Measurements from ENCODE around the gene GABRA5.

The GABRA5 gene

DNA sequence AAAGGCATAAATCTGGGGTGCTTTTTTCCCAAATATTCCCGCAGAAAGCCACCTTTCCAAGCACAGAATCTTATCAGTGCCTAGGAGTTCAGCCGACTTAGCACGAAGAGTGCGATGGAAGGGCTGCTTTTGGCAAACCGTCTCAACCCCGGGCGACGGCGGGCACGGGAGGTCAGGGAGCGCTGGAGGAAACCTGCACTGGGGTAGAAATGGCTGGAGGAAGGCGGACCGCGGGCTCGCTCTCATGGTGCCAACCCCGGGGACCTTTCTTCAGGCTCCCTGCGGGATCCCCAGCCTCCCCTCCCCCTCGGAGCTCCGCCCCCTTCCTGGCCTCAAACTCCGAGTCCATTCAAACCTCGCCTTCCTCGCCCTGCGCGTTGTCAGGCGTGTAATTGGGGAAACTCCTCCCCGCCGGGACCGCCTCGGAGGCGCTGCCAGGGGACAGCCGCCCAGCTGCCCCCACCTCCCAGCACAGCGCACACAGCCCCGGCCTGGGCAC is 103.9 kb downstream of the GABRA5 start, which contains the start of gene GABRG3:
Gene GABRG3 (plus strand): TSS at position 470 of the 499 bp plus-strand sequence.
- H3K36me3 ChIP-seq (replicated peaks), result no peaks in the 10 kb centered on the region
- no peak for DNase-seq
- in situ Hi-C loops (cut with HindIII; ENCODE audit: low pct_ligation_motif_present, low sequenced_read_pairs), result no loop called here
- TF ChIP-seq, protein P1, sequence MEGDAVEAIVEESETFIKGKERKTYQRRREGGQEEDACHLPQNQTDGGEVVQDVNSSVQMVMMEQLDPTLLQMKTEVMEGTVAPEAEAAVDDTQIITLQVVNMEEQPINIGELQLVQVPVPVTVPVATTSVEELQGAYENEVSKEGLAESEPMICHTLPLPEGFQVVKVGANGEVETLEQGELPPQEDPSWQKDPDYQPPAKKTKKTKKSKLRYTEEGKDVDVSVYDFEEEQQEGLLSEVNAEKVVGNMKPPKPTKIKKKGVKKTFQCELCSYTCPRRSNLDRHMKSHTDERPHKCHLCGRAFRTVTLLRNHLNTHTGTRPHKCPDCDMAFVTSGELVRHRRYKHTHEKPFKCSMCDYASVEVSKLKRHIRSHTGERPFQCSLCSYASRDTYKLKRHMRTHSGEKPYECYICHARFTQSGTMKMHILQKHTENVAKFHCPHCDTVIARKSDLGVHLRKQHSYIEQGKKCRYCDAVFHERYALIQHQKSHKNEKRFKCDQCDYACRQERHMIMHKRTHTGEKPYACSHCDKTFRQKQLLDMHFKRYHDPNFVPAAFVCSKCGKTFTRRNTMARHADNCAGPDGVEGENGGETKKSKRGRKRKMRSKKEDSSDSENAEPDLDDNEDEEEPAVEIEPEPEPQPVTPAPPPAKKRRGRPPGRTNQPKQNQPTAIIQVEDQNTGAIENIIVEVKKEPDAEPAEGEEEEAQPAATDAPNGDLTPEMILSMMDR (IDR thresholded peaks at IDR 0.05; ENCODE audit: low read depth, low read length, missing control alignments), result no peak
- no peaks in the 10 kb centered on the region for H3K27me3 ChIP-seq (replicated peaks)
- peak within 1 kb of the TSS; percentile 39 for H3K4me3 ChIP-seq (ENCODE audit: low read depth, low read length)
- no peak within 1 kb of the TSS for H3K27ac ChIP-seq

DNA sequence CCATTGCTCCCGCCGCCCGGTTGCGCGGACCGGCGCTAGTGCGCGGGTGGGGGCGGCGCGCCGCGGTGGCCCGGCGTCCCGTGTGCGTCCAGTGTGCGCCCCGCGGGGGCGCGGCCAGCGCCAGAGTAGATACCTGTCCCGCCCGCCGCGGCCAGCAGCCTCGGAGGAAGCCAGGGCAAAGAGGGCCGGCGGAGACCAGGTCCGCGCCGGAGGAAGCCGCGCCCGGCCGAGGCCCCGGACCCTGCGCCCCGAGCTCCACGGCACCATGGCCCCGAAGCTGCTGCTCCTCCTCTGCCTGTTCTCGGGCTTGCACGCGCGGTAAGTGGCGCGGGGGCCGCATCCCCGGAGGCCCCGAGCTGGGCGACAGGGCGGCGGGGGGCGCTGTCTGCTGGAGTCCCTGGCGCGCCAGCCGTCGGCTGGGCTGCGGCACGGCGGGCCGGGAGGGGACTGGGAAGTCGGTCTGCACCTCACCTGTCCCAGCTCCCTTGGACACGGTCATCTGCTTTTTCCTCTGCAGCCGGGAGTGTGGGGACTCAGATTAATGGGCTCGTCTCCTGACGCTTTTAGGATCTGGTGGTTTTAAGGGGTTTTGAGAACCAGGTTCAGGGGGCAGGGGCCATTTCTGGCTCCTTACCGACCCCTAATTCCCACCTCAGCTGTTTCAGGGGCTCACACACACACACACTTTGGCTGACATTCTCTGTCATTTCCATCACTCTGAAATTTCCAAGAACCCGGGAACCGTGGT is 104.6 kb downstream of the GABRA5 start:
- Histone ChIP-seq H3K27ac (no peak overlapping the region), H3K36me3 (replicated peaks) (no peaks in the 10 kb centered on the region), H3K27me3 (replicated peaks) (no peaks in the 10 kb centered on the region), H3K4me3 (ENCODE audit: low read depth, low read length) (peak overlapping the region; percentile 20)
- in situ Hi-C loops (cut with HindIII; ENCODE audit: low pct_ligation_motif_present, low sequenced_read_pairs), result no loop called here
- TF ChIP-seq, protein P1 (IDR thresholded peaks at IDR 0.05; ENCODE audit: low read depth, low read length, missing control alignments), result no peak
- DNase-seq, result no peak

DNA sequence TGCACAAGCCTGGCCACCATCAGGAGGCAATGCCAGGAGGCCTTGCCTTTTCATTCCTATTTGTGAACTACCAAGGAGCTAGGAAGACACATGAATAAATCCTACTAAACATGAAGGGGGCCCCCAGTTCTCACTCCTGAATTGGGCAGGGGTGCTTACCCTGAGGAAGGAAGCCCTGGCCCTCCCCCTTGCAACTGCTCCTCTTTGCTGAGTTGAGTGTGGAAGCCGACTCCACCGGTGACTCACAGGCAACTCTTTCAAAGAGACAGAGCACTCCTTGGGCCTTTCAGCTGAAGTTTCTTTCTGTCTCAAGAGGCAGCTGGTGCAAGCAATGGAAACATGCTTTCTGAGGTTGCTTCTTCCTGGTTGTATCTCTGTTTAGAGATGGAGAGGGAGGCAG is 105.8 kb downstream of the GABRA5 start:
- H3K4me3 ChIP-seq (ENCODE audit: low read depth, low read length), result no peak overlapping the region
- no peak for DNase-seq
- in situ Hi-C loops (cut with HindIII; ENCODE audit: low pct_ligation_motif_present, low sequenced_read_pairs), result no loop called here
- TF ChIP-seq, protein P1 (IDR thresholded peaks at IDR 0.05; ENCODE audit: low read depth, low read length, missing control alignments), result no peak
- no peaks in the 10 kb centered on the region for H3K27me3 ChIP-seq (replicated peaks)
- no peaks in the 10 kb centered on the region for H3K36me3 ChIP-seq (replicated peaks)
- no peak overlapping the region for H3K27ac ChIP-seq

DNA sequence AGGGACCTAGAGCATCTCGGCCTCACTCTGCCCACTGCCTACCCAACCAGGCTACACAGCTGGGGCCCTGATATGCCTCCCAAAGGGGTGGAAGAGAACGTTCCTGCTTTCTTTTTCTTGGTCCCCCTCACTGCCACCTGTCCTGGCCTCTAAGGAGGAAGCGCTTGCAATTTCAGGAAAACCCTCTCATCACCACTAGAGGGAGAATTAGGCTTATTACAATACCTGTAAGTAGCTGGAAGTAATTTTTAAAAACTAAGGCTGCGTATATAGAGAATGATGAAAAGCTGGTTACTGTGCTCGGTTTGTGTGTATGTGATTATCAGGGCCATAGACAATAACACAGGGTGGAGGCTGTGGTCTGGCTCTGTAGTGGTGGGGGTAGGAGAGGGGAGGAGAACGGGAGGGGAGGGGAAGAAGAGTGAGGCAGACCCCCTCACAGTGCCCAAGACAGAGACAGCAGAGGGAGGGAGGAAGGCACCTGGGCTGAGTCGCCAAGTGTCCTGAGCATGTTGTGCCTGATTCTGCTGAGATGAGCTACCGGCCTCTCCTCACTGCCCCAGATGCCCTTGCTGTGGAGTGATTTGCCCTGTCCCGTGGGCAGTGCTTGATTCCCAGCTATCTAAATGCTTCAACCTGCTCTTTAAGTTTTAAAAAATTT is 107.4 kb downstream of the GABRA5 start:
- Histone ChIP-seq H3K27ac (no peak overlapping the region), H3K27me3 (replicated peaks) (no peaks in the 10 kb centered on the region), H3K4me3 (ENCODE audit: low read depth, low read length) (no peak overlapping the region), H3K36me3 (replicated peaks) (no peaks in the 10 kb centered on the region)
- in situ Hi-C loops (cut with HindIII; ENCODE audit: low pct_ligation_motif_present, low sequenced_read_pairs), result no loop called here
- no peak for DNase-seq
- TF ChIP-seq, protein P1 (IDR thresholded peaks at IDR 0.05; ENCODE audit: low read depth, low read length, missing control alignments), result peak; percentile 65

DNA sequence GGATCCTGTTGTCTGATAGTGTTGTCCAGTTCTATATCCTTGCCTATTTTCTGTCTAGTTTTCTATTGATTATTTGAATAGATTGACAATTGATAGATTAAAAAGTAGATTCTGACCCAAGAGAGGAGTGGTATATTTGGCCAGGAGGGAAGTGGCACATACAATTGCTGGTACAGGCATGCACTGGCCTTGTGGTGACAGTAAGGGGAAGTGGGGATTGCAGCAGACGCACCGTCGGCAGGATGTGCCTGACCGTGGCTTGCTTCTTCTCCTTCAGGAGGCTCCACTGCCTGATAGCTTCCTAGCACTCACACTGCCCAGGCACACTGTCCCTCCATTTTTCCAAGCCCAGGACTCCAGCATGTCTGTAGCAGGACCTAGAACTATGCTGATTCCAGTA is 114.6 kb downstream of the GABRA5 start:
- in situ Hi-C loops (cut with HindIII; ENCODE audit: low pct_ligation_motif_present, low sequenced_read_pairs), result no loop called here
- no peak overlapping the region for H3K4me3 ChIP-seq (ENCODE audit: low read depth, low read length)
- no peak for DNase-seq
- no peak overlapping the region for H3K27ac ChIP-seq
- H3K36me3 ChIP-seq (replicated peaks), result no peaks in the 10 kb centered on the region
- H3K27me3 ChIP-seq (replicated peaks), result no peaks in the 10 kb centered on the region
- TF ChIP-seq, protein P1 (IDR thresholded peaks at IDR 0.05; ENCODE audit: low read depth, low read length, missing control alignments), result no peak

Measured in brain microvascular endothelial cell (primary cell).